CD4-positive, alpha-beta T cell treated with Interleukin-2 at 100 ng/mL for 4 hours (primary cell): ENCODE data around the gene XXYLT1.
A peak's percentile ranks its signal among the peaks of the same experiment; 100 is the strongest.

ENCODE experiments used
- DNase-seq: peaks from one replicate; pipeline ENCODE4 v3.0.0-alpha.2; 2020; ENCODE audit warnings: low spot score

XXYLT1 gene

DNA sequence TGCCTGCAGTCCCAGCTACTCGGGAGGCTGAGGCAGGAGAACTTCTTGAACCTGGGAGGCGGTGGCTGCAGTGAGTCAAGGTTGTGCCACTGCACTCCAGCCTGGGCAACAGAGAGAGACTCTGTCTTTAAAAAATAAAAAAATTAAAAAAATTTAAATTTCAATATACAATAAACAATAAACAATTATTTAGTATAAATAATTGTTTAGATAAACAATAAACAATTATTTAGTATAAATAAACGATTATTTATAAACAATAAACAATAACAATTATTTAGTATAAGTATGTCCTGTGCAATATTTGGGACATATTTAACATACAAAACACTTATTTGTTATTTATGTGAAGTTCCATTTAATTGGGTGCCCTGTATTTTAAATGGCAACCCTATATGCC lies 119.6 kb downstream of the XXYLT1 start:
- no peak for DNase-seq

DNA sequence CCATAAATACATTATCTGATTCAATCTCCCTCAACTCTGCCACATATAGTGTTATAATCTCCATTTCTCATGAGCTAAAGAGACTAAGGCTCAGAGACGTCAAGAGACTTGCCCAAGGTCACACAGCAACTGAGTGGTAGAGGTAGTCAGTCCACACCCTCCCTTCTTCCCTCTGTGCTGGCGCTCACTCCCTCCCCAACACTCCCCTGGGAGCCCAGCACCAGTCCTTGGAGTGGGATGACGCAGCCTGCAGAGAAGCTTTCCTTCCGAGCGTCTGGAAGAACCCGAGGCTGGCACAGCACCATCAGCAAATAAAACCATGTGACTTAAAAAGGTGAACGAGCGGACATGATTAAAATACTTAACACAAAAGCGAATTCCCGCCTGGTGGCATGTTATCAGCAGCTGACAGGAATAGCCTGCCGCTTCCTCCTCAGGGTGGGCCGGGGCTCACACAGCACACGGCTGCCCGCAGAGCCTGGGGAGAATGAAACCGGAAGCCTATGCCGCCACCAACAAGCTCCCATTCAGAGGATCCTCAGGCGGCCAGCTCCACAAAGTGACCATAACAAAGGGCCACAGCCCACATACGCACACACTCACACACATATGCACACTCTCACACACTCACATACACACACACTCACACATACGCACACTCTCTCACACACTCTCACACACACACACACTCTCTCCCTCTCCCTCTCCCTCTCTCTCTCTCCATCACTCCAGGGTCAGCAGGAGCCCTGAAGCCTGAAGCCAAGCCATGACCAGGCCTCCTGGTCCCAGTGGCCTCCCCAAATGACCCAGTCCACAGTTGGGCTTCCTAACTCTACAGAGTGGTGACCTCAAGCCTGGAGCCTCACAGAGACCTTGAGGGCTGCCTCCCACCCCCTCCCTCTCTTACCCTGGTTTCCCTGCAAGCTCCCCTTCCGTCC lies 120.5 kb downstream of the XXYLT1 start:
- DNase-seq: peak; percentile 13

DNA sequence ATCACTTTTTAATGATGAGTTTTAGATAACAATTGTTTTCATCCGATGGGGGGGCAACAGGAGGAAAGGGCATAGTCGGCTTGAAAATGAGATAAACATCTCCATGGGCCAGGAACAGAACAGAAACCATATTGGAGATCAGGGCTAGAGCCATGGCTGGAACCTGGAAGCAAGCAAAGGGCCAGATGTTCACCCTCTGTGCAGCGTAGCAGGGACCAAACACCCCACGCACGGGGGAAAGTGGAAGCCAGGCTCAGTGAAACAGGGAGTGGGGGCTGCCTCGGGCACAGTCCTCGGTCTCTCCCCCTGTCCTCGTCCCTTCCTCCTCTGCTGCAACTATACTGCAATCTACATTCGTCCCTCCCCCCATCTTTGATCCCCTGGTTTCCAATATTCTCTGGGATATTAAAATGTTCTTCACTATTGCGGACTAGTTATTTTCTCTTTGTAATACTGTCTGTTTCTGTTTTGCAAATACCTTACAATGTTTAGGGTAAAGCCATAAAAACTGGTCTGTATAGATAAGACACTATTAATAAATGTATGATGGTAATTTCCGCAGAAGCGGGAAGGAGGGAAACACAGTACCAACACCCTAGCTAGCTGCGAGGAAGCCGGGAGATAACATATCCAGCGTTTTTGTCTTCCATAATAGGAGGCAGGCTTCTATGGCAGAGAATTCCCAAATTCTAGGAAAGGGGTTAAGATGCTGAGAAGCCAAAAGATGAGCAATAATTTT lies 121.5 kb downstream of the XXYLT1 start:
- DNase-seq: no peak

DNA sequence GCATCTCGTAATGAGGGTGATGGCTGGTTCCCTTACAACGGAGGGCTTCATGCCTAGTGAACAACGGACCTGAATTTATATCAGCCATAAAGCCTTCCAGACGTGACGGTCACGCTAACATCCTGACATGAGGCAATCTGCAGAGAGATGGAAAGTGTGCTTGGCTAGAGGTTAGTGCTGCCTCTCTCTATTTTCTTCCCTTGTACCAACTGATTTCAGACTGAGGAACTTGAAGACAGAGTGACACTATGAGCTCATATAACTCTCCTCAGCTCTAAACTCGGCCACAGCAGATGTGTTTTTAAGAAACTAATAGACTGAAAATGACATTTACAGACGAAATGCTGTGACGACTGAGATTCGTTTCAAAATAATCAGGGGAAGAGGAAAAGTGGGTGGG lies 122.4 kb downstream of the XXYLT1 start:
- DNase-seq: no peak

DNA sequence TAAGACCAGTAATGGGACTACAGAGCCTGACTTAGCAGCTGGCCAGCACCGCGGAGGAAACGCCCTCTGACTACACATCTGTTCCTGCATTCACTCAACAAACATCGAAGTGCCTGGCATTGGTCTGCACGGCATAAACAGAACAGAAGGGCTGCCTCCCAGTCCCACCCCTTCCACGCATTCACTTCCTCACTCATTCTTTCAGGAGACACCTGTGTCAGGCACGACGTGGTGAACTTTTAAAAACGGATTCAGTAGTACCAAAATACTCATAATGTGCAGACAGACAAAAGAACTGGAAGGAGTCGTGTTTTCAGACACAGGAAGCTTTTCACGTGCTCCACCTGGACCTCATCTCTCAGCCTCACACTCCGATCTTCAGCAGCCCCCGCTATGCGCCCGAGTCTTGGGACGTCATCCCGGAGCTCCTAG lies 123.3 kb downstream of the XXYLT1 start:
- DNase-seq: peak; percentile 19

DNA sequence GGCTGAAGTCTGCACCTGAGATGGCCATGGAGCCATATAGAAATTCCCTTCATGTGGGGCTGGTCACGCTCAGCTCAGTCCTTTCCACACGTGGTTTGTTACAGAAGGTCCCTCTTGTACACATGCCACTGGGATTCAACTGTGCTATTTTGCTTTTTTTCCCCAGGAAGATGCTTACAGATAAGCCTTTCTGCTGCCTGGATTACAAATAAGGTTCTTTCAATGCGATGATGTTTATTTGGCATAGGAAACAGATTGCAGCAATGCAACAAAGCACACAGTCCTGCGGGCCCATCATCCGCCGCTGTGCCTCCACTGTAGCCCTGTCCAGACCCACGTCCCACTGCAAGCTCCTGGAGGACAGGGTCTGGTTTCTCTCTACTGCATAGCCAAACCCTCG lies 124.8 kb downstream of the XXYLT1 start:
- DNase-seq: no peak

DNA sequence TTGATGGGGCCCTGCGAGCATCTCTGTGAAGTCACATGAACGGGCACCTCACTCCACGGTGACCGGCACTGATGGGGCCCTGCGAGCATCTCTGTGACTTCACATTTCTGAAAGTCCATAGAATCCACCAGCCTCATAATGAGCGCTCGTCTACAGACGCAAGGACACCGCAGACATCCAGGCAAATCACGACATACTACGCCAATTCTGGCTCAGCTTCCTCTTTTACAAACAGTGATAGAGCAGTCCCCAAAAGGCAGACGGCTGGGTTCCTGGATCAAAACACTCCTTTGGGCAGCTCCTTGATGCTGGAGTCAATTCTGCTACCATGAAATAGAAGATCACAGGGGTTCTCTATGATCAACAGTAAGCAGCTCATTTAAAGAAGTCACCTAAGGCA lies 125.4 kb downstream of the XXYLT1 start:
- DNase-seq: no peak

DNA sequence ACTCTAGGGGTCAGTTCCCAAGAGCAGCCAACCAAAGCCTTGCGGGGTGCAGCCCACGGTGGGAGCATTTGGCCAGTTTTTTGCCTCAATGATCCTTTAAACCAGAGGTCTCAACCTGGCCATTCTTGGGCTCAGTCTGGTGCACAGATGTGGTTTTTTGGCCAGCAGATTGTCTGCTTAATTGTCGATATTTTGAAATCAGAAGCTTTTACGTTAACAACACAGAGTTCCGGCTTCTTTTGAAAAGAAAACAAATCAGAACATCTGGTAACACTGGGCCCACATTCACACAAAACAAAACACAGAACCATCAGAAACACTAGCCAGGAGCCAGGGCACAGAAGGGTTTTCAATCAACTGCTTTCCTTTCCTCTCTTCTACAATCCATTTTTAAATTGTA lies 127.7 kb downstream of the XXYLT1 start:
- no peak for DNase-seq

DNA sequence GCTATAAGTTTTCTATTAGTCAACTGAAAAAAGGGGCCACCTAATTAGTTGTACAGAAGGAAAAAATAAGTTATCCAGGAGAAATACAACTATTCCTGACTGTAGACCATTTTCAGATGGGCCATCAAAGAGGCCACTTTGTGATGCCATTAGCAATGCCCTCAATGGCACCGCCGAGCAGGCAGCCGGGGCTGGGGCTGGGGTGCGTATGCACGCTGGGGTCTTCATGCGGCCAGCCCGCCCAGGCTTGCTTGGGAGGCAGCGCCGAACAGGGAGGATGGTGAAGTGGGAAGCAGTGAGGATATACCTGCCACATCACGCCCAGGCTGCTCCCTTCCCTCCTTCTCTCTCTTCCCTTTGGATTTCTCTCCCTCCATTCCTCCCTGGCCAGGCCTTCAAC lies 128.4 kb downstream of the XXYLT1 start:
- no peak for DNase-seq

DNA sequence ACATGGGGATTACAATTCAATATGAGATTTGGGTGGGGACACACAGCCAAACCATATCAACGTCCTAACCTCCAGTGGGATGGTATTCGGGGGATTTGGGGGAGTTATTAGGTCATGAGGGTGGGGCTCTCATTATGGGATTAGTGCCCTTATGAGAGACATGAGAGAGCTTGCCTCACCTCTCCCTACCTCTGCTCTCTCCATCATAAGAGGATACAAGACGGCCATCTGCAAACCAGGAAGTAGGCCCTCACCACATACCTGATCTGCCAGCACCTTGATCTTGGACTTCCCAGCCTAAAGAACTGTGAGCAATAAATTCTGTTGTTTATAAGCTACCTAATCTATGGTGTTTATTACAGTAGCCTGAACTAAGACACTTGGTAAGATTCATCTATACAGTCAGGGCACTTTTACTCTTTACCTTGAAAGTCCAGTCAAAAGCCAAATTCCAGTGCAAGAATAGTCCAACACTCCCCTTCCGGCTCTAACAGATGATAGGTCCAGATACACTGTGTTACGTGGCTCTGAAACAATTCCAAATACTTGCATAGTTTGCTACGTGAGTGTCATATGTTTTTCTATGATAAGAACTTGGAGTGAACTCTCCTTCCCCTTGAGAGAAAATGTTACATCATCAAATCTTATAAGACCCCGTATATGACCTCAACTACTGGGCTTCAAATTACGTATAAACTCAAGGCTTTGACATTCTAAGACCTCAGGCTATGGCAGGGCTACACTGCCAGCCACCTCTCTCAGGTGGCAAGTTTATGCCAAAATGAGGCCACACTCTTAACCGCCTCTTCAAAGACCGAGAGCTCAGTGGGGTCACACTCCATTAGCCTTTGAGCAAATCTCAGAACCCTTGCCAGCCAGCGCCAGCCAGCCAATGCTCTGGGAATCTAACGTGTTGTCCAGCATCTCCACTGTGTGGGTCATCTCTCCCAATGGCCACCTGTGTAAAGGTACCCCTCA lies 129.9 kb downstream of the XXYLT1 start:
- no peak for DNase-seq

DNA sequence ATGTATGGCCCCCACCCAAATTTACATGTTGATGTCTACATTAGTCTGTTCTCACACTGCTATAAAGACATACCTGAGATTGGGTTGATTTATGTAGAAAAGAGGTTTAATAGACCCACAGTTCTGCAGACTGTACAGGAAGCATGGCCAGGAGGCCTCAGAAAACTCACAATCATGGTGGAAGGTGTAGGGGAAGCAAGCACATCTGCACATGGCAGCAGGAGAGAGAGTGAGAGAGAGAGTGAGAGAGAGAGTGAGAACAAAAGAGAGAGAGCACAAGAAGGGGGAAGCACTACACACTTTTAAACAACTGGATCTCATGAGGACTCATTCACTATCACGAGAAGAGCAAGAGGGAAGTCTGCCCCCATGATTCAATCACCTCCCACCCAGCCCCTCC lies 130.5 kb downstream of the XXYLT1 start:
- no peak for DNase-seq

DNA sequence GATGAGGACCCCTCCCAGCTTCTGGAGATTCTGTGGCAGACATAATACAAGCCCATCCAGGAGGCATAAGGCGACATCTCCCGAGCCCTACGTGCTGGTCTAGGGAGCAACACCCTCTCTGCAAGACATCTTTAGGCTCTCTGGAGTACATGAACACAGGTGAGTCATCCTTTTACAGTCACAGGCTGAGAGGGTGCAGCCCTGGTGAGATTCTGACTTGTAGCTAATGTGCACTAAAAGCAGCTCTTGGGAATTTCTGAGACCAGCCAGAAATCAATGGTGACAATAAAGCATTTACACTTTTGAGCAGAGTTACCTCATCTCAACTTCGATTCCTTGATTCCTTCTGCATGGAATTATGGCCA lies 131.1 kb downstream of the XXYLT1 start:
- DNase-seq: no peak

DNA sequence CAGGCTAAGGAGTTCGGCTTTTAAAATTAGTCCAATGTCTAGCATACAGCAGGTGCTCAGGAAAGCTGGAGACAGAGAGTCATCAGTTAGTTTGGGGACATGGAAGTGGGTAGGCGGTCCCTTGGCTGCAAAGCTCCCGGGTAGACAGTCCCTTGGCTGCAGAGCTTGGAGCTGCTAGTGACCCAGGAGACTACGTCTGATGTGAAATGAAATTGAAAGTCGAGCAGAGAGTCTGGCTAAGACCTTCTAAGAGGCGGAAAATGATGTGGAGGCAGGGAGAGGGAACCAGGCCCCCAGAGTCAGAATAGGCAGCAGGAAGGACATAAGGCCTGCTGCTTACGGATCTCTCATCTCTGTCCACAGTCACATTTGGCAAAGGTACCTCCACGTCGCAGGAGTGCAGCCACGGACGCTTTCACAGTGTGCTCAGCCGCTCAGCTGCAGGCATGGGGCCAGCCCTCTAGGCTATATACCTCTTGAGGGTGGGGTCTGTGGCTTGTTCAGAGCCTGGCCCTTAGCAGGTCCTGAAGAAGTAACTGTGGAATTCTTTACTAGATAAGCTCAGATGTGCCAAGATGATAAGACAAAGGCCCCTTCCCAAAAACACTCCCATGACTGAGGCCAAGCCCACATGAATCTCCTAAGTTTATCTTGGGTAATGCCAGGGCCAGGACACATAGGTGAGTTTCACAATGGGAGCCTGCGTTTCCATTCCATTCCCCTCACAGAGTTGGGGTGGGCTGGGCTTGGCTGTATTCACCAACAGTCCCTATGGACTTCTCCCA lies 131.7 kb downstream of the XXYLT1 start:
- no peak for DNase-seq

DNA sequence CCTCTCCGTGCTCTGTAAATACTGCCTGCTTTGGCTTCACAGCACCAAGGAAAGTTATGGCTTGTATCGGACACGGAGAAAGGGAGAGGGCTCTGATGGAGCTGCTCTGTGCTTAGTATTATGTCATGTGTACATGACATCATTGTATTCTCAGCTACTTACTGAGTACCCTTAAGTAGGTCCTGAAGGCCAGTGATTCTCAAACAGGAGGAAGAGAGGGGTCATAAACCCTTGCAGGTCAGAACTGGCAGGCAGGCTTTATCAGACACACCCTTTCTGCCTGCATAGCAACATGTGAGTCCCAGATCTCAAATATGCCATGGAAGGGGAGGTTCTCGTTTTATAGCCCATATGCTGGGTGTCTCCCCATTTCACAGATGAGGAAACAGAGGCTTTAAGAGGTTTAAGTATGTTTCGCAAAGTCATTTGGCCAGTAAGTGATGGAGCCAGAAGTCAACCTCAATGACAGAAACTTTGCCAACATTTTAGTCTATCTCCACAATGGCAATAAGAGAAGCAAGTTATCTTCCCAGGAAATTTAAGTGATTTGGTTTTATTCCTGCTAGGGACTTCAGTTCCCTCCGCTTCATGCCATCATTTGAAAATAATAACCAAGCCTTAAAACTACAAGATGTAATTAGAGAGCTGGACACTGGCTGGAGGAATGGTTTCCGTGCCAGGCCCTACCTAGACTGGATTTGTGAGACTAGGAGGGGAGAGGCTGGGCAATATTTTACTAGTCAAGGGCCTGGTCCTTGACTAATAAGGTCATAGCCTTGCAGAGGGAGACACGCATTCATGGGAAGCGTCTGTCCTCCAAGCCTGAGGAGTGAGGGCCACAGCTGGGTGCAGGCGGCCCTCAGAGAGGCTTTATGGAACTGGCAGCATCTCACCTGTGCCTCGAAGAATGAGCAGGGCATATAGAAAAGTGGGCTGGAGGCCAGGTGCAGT lies 133.0 kb downstream of the XXYLT1 start:
- no peak for DNase-seq

DNA sequence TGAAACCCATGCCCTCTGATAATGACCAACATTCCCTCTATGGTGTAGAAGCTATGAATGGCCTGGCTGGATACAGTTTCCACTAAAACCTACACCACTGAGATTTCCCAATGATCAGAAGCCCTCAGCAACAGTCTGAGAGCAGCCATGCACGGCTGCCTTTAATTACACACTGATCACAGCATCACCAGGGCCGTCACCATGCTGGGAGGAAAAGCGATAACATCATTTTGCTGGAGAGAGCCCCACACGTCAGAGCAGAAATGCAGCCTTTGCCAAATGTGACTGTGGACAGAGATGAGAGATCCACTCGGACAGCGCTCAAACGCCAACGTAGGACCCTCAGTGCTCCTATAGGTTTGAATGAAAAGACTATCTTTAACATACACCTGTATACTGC lies 135.0 kb downstream of the XXYLT1 start:
- DNase-seq: no peak

DNA sequence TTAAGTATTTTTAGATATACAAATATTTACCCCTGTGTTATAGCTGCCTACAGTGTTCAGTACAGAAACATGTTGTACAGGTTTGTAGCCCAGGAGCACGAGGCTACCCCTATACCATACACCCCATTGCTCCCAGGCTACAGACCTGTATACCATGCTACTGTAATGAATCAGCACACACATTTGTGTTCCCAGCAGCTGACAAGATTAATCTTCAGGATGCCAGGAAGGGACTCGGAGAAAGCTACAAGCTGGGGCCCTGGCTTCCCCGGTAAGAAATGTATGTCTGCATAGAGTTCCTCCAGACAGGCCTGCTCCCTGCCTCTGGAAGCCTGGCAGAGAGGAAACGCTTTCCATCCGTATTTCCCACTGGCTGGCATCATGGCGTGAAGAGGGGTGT lies 136.5 kb downstream of the XXYLT1 start:
- no peak for DNase-seq

DNA sequence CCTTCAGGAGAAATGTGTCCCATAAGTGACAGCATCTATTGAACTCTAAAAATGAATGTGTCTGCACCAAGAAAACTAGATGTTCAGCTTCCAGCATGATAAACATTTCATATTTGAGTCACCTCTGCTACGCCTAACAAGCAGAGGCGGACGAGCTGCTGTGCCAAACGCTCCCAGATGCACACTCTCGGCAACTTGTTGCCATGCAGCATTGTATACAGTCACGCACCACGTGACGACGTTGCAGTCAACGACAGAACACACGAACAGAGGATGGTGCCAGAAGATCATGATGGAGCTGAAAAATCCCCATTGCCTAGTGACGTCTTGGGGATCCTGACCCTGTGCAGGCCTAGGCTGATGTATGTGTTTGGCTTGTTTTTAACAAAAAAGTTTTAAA lies 137.5 kb downstream of the XXYLT1 start:
- peak; percentile 48 for DNase-seq

DNA sequence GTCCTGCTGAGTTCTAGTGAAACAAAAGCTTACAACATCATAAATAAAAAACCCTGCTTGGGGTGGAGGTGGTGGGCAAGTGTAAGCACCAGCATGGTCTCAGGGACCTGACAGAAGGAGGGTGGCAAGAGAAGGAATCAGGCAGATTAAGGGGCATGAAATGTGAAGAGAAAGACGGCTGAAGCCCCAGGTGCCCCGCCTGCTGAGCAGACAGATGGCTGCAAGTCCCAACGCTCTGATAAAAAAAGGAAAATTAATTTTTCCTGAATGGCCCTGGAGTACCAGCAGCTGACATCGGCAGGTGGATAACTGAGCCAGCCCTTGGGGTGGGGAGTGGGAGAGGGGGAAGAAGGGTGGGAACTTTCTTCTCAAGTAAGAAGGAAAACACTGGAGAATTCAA lies 137.9 kb downstream of the XXYLT1 start:
- DNase-seq: no peak

DNA sequence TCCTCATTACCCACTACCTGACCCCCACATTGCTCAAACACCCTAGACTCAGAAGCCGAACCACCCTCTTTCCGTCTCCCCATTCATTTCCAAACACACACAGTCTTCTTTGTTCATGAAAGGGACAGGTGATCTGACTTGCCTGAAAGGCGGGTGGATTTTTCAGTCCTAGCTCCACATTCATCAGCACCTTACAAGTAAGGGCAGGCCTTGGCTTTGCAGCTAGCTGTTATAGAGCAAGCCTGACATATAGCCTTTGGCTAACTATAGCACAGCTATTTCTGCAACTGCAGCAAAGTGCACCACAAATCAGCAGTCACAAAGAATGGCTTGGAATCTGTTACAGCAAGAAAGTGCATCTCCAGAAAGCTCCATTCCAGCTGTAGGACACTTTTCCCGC lies 139.8 kb downstream of the XXYLT1 start:
- no peak for DNase-seq
